Right lobe of liver (tissue), 4 donors: ENCODE data around the gene SEPTIN5.

ENCODE experiments used
- POLR2A ChIP-seq: fragments of 450-650 bp; IDR thresholded peaks from one replicate; pipeline ENCODE4 v1.6.1; 2017; ENCODE audit warnings: antibody characterized with exemption, mild to moderate bottlenecking
- TF ChIP-seq, protein P1 (sequence below), 4 donors: fragments of 200-600 bp in 3 of 4; fragments of 450-650 bp in 1 of 4; IDR thresholded peaks; one replicate each; pipeline versions ENCODE4 v1.5.1 to v1.8.0; 2016 to 2022; ENCODE audit warnings: antibody characterized with exemption in 4 of 4, mild to moderate bottlenecking in 2 of 4
- donor health status: DM: no; HTN: no; CAD: no.
- donor health status: DM: no; HTN: no; CAD: no.
- donor health status: DM: no; HTN: yes; CAD: no.

DNA sequence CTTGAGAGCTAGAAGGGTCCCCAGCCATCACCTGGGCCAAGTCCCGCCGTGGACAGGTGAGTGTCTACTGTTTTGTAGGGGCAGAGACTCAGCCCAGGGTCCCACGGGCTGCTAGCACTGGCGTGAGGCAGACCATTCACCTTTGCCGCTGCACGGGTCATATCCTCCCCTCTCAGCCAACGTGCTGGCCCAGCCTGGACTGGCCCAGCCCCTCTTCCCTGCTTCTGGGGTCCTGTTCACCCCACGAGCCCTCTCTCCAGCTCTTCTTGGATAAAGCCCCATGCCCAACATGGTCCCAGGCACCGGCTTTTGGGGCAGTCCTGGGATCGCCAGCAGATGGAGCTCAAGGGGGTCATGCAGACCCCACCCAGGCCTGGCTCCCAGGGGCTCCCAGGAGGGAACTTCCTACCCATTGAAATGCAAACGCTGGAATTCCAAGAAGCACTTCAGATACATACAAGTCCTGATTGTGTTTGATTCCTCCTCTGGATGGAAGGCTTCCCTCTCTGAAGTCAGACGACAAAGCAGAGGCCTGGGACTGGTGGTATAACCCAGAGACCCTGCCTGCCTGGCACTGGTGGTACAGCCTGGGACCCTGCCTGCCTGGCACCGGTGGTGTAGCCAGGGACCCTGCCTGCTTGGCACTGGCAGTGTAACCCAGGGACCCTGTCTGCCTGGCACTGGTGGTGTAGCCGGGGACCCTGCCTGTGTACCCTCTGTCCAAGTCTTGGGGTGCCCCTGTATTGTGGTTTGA is 8.9 kb upstream of the SEPTIN5 start:
- TF ChIP-seq, protein P1, sequence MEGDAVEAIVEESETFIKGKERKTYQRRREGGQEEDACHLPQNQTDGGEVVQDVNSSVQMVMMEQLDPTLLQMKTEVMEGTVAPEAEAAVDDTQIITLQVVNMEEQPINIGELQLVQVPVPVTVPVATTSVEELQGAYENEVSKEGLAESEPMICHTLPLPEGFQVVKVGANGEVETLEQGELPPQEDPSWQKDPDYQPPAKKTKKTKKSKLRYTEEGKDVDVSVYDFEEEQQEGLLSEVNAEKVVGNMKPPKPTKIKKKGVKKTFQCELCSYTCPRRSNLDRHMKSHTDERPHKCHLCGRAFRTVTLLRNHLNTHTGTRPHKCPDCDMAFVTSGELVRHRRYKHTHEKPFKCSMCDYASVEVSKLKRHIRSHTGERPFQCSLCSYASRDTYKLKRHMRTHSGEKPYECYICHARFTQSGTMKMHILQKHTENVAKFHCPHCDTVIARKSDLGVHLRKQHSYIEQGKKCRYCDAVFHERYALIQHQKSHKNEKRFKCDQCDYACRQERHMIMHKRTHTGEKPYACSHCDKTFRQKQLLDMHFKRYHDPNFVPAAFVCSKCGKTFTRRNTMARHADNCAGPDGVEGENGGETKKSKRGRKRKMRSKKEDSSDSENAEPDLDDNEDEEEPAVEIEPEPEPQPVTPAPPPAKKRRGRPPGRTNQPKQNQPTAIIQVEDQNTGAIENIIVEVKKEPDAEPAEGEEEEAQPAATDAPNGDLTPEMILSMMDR (IDR thresholded peaks at IDR 0.05) = no peak
- TF ChIP-seq POLR2A = no peak
